Muscle of back (tissue), 11 donors: ENCODE data around the gene TMPRSS6. TPM values are rescaled to one million over a fixed set of nuclear protein-coding genes. Genes with fewer than 3 reads are reported as not detected.
"Not testable (repeated sequence)": the region's sequence is repeated elsewhere in the genome, so short reads cannot be mapped to it uniquely, and the experiment has no call there.

Experiments
- DNase-seq, 3 donors: peaks; one replicate each; pipeline versions ENCODE4 v3.0.0 to v3.0.0-alpha.2; 2013
- polyA plus RNA-seq, 10 donors: library from polyadenylated mRNA; unstranded; fragments of 120-200 nt; gene quantifications; one replicate each; pipeline ENCODE4 v1.2.1, GENCODE V29; 2013; ENCODE audit not compliant: insufficient read length in 10 of 10

The TMPRSS6 gene
- polyA plus RNA-seq, 10 donors = 0.07 to 0.17 (median 0.12) TPM; not detected in 3

- DNase-seq = no peak
Measured at GRCh38 chr22:37089434-37089833, 20.1 kb downstream of the TMPRSS6 start.

- no peak for DNase-seq
Measured at GRCh38 chr22:37088750-37089408, 20.6 kb downstream of the TMPRSS6 start.

- no peak for DNase-seq
Measured at GRCh38 chr22:37088108-37088605, 21.4 kb downstream of the TMPRSS6 start.

- no peak for DNase-seq
Measured at GRCh38 chr22:37086184-37086583, 23.3 kb downstream of the TMPRSS6 start.

GRCh38 chr22:37084385-37084784 is 25.1 kb downstream of the TMPRSS6 start:
- no peak for DNase-seq

GRCh38 chr22:37083914-37084313 is 25.6 kb downstream of the TMPRSS6 start:
- DNase-seq = no peak

GRCh38 chr22:37082251-37082873 is 27.2 kb downstream of the TMPRSS6 start:
- no peak for DNase-seq

GRCh38 chr22:37080838-37081237 is 28.7 kb downstream of the TMPRSS6 start:
- no peak for DNase-seq

- DNase-seq = no peak
Measured at GRCh38 chr22:37080438-37080837, 29.1 kb downstream of the TMPRSS6 start.

- peak in 2 of 3 donors; percentile 12 to 39 for DNase-seq
Measured at GRCh38 chr22:37079668-37080171, 29.8 kb downstream of the TMPRSS6 start.

GRCh38 chr22:37079158-37079557 is 30.4 kb downstream of the TMPRSS6 start:
- DNase-seq = no peak

GRCh38 chr22:37077802-37078448 is 31.6 kb downstream of the TMPRSS6 start:
- peak in 2 of 3 donors; percentile 55 to 68 for DNase-seq

GRCh38 chr22:37075822-37076433 is 33.6 kb downstream of the TMPRSS6 start:
- no peak for DNase-seq

- no peak for DNase-seq
Measured at GRCh38 chr22:37075046-37075445, 34.5 kb downstream of the TMPRSS6 start.

- no peak for DNase-seq
Measured at GRCh38 chr22:37074537-37074936, 35.0 kb downstream of the TMPRSS6 start.

GRCh38 chr22:37072673-37073072 is 36.8 kb downstream of the TMPRSS6 start:
- DNase-seq = no peak

- not testable (repeated sequence) for DNase-seq
Measured at GRCh38 chr22:37071850-37072592, 37.5 kb downstream of the TMPRSS6 start.

GRCh38 chr22:37070744-37071143 is 38.8 kb downstream of the TMPRSS6 start:
- no peak for DNase-seq

GRCh38 chr22:37070334-37070733 is 39.2 kb downstream of the TMPRSS6 start:
- DNase-seq = no peak

- no peak for DNase-seq
Measured at GRCh38 chr22:37069719-37070118, 39.8 kb downstream of the TMPRSS6 start.

- no peak for DNase-seq
Measured at GRCh38 chr22:37069319-37069718, 40.2 kb downstream of the TMPRSS6 start.

- DNase-seq = no peak
Measured at GRCh38 chr22:37068859-37069258, 40.7 kb downstream of the TMPRSS6 start.
